IPS-18a (cell line): ENCODE data around the gene SORCS3.

Experiments
- H3K27ac ChIP-seq: one replicate; pipeline ENCODE4 v1.5.1; 2013; ENCODE audit warnings: low read length
- H3K27me3 ChIP-seq: one replicate; pipeline ENCODE4 v1.6.1; 2013; ENCODE audit warnings: mild to moderate bottlenecking, low read length; ENCODE audit not compliant: control insufficient read depth, insufficient read depth
- H3K36me3 ChIP-seq: one replicate; pipeline ENCODE4 v1.6.1; 2013; ENCODE audit warnings: low read depth, low read length; ENCODE audit not compliant: control insufficient read depth
- H3K4me1 ChIP-seq: one replicate; pipeline ENCODE4 v1.6.1; 2013; ENCODE audit warnings: low read depth, low read length; ENCODE audit not compliant: control insufficient read depth
- H3K4me3 ChIP-seq: one replicate; pipeline ENCODE4 v1.5.1; 2013; ENCODE audit warnings: low read length
- H3K9ac ChIP-seq: one replicate; pipeline ENCODE4 v1.6.1; 2013; ENCODE audit warnings: mild to moderate bottlenecking, low read length, moderate library complexity
- H3K9me3 ChIP-seq: one replicate; pipeline ENCODE4 v1.6.1; 2013; ENCODE audit warnings: low read depth, low read length; ENCODE audit not compliant: control insufficient read depth

SORCS3 gene

DNA sequence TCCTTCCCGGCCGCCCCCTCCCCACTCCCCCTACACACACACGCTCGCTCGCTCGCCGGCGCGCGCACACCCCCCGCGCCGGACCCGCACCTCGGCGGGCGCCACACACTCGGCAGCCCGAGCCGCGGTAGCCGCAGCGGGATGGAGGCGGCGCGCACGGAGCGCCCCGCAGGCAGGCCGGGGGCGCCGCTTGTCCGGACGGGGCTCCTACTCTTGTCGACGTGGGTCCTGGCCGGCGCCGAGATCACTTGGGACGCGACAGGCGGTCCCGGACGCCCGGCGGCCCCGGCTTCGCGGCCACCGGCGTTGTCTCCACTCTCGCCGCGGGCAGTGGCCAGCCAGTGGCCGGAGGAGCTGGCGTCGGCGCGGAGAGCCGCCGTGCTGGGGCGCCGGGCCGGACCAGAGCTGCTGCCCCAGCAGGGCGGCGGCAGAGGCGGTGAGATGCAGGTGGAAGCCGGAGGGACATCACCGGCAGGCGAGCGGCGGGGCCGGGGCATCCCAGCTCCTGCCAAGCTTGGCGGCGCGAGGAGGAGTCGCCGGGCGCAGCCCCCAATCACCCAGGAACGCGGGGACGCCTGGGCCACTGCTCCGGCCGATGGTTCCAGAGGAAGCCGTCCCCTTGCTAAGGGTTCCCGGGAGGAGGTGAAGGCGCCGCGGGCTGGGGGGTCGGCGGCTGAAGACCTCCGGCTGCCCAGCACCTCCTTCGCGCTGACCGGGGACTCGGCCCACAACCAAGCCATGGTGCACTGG lies at the start of gene SORCS3:
Gene SORCS3 (plus strand): TSS at position 104 of the 750 bp plus-strand sequence.
- Histone ChIP-seq H3K36me3 (no peaks in the 10 kb centered on the region), H3K27me3 (peaks cover 87% of the 10 kb centered on the region), H3K9ac (no peak within 1 kb of the TSS), H3K4me1 (peaks cover 8% of the 10 kb centered on the region), H3K9me3 (no peaks in the 10 kb centered on the region), H3K4me3 (peak within 1 kb of the TSS; percentile 74), H3K27ac (no peak within 1 kb of the TSS)

DNA sequence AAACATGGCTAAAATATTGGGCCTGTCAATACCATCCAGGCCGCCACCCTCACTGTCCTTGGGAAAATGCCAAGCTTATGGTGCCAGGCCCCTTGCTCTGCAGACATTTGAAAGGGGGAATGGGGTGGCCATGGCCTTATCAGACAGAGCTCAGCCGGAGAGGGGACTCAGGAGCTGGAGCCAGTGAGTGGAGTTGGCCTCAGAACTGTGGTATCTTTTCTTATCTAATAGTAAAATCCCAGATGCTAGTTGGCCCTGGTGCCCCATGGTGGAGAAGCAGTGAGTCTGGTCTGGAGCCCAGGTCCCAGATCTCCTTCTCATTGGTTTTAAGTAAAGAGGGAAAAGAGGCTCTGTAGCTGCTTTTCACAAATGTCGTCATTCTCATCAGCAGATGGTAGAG lies 49.6 kb upstream of the SORCS3 start:
- Histone ChIP-seq H3K27me3 (no peaks in the 10 kb centered on the region), H3K27ac (no peak overlapping the region), H3K36me3 (no peaks in the 10 kb centered on the region), H3K9me3 (no peaks in the 10 kb centered on the region), H3K4me1 (peaks cover 3% of the 10 kb centered on the region), H3K4me3 (no peak overlapping the region), H3K9ac (no peak overlapping the region)

DNA sequence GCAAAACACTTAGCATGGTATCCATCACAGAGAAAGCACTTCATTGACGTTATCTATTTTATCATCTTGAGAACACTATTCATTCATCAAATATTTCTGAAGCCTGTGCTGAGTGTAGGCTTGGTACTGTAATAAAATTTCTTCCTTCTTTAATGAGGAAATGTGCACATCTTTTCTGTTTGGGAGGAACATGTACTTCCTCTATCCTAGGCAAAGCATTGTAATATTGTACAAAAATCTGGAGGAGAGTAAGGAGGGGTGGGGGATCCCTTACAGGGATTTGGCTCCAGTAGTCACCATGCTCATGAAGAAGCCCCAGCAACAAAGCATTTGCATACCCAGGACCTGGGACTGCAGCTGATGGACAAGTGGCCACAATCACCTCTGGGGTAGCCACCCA lies 39.9 kb upstream of the SORCS3 start:
- Histone ChIP-seq H3K4me1 (peaks cover 1% of the 10 kb centered on the region), H3K27me3 (no peaks in the 10 kb centered on the region), H3K9me3 (no peaks in the 10 kb centered on the region), H3K27ac (no peak overlapping the region), H3K4me3 (no peak overlapping the region), H3K9ac (no peak overlapping the region), H3K36me3 (no peaks in the 10 kb centered on the region)

DNA sequence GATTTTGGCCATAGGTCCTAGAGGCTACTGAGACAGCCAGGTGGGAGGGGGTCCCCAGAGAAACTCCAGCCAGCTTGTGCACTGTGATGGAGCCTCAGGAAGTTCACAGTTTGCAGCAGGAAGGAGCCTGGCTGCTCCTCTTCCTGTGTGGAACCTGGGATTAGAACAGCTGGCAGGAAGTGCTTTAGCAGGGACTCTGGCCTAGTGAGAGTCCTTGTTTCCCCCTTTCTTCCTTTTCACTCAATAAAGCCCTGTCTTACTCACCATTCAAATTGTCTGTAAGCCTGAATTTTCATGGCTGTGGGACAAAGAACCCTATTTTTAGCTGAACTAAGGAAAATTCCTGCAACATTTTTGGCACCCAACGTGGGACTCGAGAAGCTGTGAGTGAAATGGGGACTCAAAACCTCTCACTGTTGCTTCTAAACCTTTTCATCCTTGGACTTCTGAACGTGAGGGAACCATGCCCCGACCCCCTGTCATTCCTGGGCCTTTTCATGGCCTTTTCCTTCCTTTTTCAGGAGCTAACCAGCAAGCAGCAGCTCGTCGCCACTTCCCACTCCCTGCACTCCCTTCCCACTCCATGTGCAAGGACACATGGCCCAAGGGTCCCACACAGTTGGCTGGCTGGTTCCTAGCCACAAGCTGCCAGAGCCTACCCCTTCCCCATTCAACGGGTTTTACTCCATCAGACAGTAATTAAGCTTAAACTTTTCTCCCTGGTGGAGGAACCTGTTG lies 32.8 kb upstream of the SORCS3 start:
- no peaks in the 10 kb centered on the region for H3K4me1 ChIP-seq
- H3K36me3 ChIP-seq, result no peaks in the 10 kb centered on the region
- H3K9me3 ChIP-seq, result peaks cover 15% of the 10 kb centered on the region
- H3K4me3 ChIP-seq, result no peak overlapping the region
- no peak overlapping the region for H3K27ac ChIP-seq
- H3K9ac ChIP-seq, result no peak overlapping the region
- no peaks in the 10 kb centered on the region for H3K27me3 ChIP-seq

DNA sequence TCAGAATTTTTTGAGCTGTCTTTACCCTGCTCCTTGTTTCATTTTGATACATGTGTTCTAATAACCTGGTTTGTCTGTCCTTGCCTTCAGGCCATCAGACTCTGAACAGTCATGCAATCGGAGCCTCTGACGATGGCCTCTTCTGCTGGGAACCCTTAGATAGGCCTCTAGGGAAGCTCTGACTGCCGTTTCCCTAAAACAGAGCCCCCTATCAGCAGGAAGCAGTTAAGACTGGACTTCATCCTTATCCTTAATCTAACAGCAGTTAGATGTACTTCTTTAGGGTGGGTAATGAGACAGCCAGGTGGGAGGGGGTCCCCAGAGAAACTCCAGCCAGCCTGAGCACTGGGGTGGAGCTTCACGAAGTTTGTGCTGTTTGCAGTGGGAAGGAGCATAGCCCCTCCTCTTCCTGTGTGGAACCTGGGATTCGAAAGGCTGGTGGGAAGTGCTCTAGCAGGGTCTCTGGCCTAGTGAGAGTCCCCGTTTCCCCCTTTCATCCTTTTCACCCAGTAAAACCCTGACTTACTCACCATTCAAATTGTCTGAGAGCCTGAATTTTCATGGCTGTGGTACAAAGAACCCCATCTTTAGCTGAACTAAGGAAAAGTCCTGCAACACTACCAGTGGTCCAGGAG lies 28.4 kb upstream of the SORCS3 start:
- Histone ChIP-seq H3K4me1 (no peaks in the 10 kb centered on the region), H3K36me3 (no peaks in the 10 kb centered on the region), H3K9me3 (peaks cover 15% of the 10 kb centered on the region), H3K27me3 (no peaks in the 10 kb centered on the region), H3K27ac (no peak overlapping the region), H3K9ac (no peak overlapping the region), H3K4me3 (no peak overlapping the region)

DNA sequence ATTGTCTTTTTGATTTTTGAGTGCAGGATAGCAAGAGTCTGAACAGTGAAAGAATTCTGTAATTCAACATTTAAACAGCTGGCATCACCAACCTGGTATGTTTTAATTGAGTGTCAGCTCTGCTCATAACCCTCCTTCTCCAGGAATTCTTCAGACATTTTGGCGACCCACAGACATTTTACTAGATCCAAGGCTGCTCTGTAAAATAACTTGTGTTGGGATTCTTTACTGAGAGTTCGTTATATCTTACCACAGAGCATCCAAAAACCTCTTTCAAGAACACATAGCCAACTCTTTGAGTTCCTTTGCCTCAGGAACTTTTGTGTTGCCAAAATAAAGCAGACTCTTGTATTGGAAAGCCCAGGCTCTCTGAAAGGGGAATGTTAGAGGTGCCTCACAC lies 27.7 kb upstream of the SORCS3 start:
- no peak overlapping the region for H3K27ac ChIP-seq
- no peaks in the 10 kb centered on the region for H3K36me3 ChIP-seq
- H3K27me3 ChIP-seq, result no peaks in the 10 kb centered on the region
- H3K4me1 ChIP-seq, result no peaks in the 10 kb centered on the region
- peaks cover 15% of the 10 kb centered on the region for H3K9me3 ChIP-seq
- no peak overlapping the region for H3K9ac ChIP-seq
- H3K4me3 ChIP-seq, result no peak overlapping the region

DNA sequence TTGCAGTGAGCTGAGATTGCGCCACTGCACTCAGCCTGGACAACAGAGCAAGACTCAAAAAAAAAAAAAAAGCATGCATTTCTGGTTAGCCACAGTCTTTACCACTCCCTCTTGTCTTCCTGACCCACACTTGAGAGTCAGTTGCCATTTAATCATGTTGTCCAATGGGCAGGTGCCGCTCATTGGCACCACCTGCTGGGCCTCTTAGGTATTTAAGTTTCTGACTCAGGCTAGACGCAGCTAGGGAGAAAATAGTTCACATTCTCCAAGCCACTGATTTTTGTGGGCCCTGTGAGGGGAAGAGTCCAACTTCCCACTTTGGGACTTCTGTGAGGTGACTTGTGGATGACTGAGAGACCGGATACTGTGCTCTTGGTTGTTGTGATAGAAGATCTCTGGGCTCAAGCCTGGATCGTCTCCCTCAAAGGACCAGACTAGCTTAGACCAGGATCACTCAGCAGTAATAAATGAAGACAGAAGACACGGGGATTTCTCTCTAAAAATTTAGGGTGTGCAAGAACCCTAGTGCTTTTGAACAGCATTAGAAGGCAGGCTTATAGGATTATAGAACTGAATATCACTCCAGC lies 26.8 kb upstream of the SORCS3 start:
- H3K9me3 ChIP-seq, result peaks cover 13% of the 10 kb centered on the region
- H3K4me1 ChIP-seq, result no peaks in the 10 kb centered on the region
- no peak overlapping the region for H3K27ac ChIP-seq
- H3K27me3 ChIP-seq, result no peaks in the 10 kb centered on the region
- no peak overlapping the region for H3K9ac ChIP-seq
- no peak overlapping the region for H3K4me3 ChIP-seq
- no peaks in the 10 kb centered on the region for H3K36me3 ChIP-seq

DNA sequence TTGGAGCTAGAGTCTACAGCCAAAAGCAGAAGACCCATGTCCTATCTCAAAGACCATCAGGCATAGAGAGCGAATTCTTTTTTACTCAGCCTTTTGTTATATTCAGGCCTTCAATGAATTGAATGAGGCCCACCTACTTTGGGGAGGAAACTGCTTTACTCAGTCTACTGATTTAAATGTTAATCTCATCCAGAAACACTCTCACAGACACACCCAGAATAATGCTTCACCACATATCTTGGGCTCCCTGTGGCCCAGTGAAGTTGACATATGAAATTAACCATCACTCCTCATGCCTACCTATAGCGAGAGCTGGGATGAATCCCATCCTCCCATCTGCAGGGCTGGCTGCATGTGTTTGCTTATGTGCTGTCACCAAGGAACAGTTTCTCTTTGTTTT lies 26.0 kb upstream of the SORCS3 start:
- Histone ChIP-seq H3K27me3 (no peaks in the 10 kb centered on the region), H3K4me1 (no peaks in the 10 kb centered on the region), H3K36me3 (no peaks in the 10 kb centered on the region), H3K27ac (no peak overlapping the region), H3K4me3 (no peak overlapping the region), H3K9ac (no peak overlapping the region), H3K9me3 (peaks cover 5% of the 10 kb centered on the region)

DNA sequence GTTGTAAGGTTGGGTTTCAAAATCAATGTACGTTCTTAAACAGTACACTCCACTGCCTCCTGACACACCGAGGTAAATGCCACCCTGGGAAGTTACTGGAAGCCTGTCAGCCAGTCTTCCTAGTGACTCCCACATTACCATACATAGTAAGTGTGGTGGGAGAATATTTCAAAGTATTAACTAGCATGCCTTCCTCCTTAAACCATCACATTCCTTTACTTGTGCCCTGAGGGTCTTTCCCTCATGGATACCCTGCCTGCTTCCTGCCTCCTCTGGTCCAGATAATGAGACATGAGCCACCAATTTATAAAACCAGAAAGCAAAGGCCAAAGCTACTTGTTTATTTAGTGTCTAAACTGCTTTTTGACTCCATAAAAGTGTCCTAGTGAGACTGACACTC lies 23.3 kb upstream of the SORCS3 start:
- Histone ChIP-seq H3K36me3 (no peaks in the 10 kb centered on the region), H3K4me3 (no peak overlapping the region), H3K27me3 (no peaks in the 10 kb centered on the region), H3K27ac (no peak overlapping the region), H3K4me1 (no peaks in the 10 kb centered on the region), H3K9me3 (no peaks in the 10 kb centered on the region), H3K9ac (no peak overlapping the region)

DNA sequence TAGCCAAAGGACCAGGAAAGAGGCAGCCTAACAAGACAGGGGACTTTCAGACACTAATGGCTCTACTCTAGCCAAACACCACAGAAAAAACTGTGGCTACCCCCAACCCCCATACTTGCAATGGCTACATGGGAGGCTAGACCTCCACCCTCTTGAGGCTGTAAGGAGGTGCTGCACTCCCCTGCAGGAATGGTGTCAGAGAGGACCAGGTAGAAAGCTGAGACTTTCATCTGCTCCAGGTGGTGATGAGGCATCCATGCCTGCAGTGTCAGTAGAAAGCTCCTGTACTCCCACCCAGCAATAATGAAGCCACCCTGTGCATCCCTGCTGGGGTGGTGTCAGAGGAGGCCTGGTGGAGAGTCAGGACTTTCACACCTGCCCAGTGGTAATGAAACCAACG lies 18.9 kb upstream of the SORCS3 start:
- Histone ChIP-seq H3K36me3 (no peaks in the 10 kb centered on the region), H3K9ac (no peak overlapping the region), H3K4me1 (no peaks in the 10 kb centered on the region), H3K9me3 (no peaks in the 10 kb centered on the region), H3K27me3 (no peaks in the 10 kb centered on the region), H3K4me3 (no peak overlapping the region), H3K27ac (no peak overlapping the region)

DNA sequence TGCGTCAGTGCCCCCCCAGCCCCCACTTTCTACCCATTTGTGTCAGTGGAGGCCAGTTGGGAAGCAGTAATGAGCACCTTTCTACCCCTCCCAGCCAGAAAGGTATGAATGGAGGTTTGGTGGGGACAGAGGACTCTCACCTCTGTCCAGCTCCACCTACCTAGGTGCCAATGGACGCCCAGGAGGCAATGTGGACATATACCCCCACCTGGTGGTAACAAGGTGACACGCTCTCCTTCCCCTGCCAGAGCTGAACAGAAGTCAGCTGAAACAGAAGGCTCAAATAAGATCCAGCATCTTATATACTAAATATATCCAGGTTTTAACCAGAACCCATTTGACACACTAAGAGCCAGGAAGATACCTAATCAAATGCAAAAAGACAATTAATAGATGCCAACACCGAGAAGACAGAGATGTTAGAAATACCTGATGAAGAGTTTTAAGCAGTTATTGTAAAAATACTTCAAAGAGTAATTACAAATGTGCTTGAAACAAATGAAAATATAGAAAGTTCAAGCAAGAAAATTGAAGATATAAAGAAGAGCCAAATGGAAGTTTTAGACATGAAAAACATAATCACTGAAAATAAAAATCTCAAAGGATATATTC lies 18.4 kb upstream of the SORCS3 start:
- H3K36me3 ChIP-seq, result no peaks in the 10 kb centered on the region
- no peaks in the 10 kb centered on the region for H3K27me3 ChIP-seq
- no peak overlapping the region for H3K9ac ChIP-seq
- no peak overlapping the region for H3K27ac ChIP-seq
- H3K9me3 ChIP-seq, result no peaks in the 10 kb centered on the region
- H3K4me3 ChIP-seq, result no peak overlapping the region
- H3K4me1 ChIP-seq, result no peaks in the 10 kb centered on the region
